Fibroblast of lung (primary cell): ENCODE results near the gene KIF26A. TPM values are rescaled to one million over a fixed set of nuclear protein-coding genes. Genes with fewer than 3 reads are reported as not detected.

Source experiments
- DNase-seq, 2 donors: peaks; one replicate each; pipeline versions ENCODE4 v3.0.0 to v3.0.0-alpha.2; 2010; ENCODE audit warnings: low read depth in 2 of 2
- H2AFZ ChIP-seq: 2 replicates; pipeline ENCODE4 v1.5.1; 2012; ENCODE audit warnings: low read length, control low read depth, inconsistent platforms
- H3K27ac ChIP-seq: 2 replicates; pipeline ENCODE4 v1.5.1; 2011; ENCODE audit warnings: low read length, control low read depth; ENCODE audit not compliant: insufficient read depth
- H3K27me3 ChIP-seq: 2 replicates; pipeline ENCODE4 v1.5.1; 2011; ENCODE audit warnings: mild to moderate bottlenecking, low read length; ENCODE audit not compliant: control insufficient read depth, insufficient read depth
- H3K36me3 ChIP-seq: 2 replicates; pipeline ENCODE4 v1.5.1; 2011; ENCODE audit warnings: low read length; ENCODE audit not compliant: control insufficient read depth, insufficient read depth
- H3K4me1 ChIP-seq: 2 replicates; pipeline ENCODE4 v1.5.1; 2011; ENCODE audit warnings: low read length; ENCODE audit not compliant: control insufficient read depth, insufficient read depth; ENCODE audit errors: extremely low read depth
- H3K4me2 ChIP-seq: 2 replicates; pipeline ENCODE4 v1.5.1; 2011; ENCODE audit warnings: low read length, control low read depth; ENCODE audit not compliant: insufficient read depth; ENCODE audit errors: extremely low read depth
- H3K4me3 ChIP-seq, 4 experiments: fragments of 200-600 bp in 1 of 4; sonication (generic) in 1 of 4; replicated peaks in 1 of 4; 2 replicates each; pipeline ENCODE4 v1.5.1; 2011 to 2016; ENCODE audit warnings: low read length in 4 of 4, low read depth in 3 of 4, mild to moderate bottlenecking in 3 of 4, control low read depth in 2 of 4, inconsistent platforms in 1 of 4, mixed read lengths in 1 of 4; ENCODE audit not compliant: insufficient read depth in 1 of 4; ENCODE audit errors: control extremely low read depth in 1 of 4
- H3K79me2 ChIP-seq: 2 replicates; pipeline ENCODE4 v1.5.1; 2012; ENCODE audit warnings: mild to moderate bottlenecking, low read length, inconsistent platforms; ENCODE audit not compliant: control insufficient read depth, insufficient read depth
- H3K9ac ChIP-seq: 2 replicates; pipeline ENCODE4 v1.5.1; 2011; ENCODE audit warnings: mild to moderate bottlenecking, low read length, control low read depth; ENCODE audit not compliant: insufficient read depth
- H3K9me3 ChIP-seq: 2 replicates; pipeline ENCODE4 v1.5.1; 2012; ENCODE audit warnings: low read depth, low read length; ENCODE audit not compliant: control insufficient read depth, insufficient read depth
- H4K20me1 ChIP-seq: 2 replicates; pipeline ENCODE4 v1.5.1; 2011; ENCODE audit warnings: low read length; ENCODE audit not compliant: control insufficient read depth, insufficient read depth; ENCODE audit errors: extremely low read depth
- EZH2 ChIP-seq: IDR thresholded peaks from 2 replicates; pipeline ENCODE4 v1.5.1; 2012; ENCODE audit warnings: low read length, control low read depth, mild to moderate bottlenecking; ENCODE audit errors: missing control alignments
- polyA plus RNA-seq, 2 donors: library from polyadenylated mRNA; depleted of rRNA in 1 of 2; stranded (reverse) in 1 of 2; unstranded in 1 of 2; fragments of >200 nt; gene quantifications; 2 replicates each; pipeline ENCODE4 v1.2.1, GENCODE V29; 2011 to 2012; ENCODE audit warnings: missing spikeins in 1 of 2
- total RNA-seq: library from RNA; depleted of rRNA; stranded (reverse); fragments of >200 nt; gene quantifications from 2 replicates; pipeline ENCODE4 v1.2.1, GENCODE V29; 2014
- TF ChIP-seq, protein P1 (sequence below), 2 donors: IDR thresholded peaks in 1 of 2; conservative IDR thresholded peaks in 1 of 2; 1 replicate in 1 of 2; 2 replicates in 1 of 2; pipeline ENCODE4 v1.5.1; 2011 to 2012; ENCODE audit warnings: low read length in 2 of 2, control low read depth in 1 of 2, inconsistent platforms in 1 of 2, low read depth in 1 of 2, mild to moderate bottlenecking in 1 of 2

KIF26A gene
- total and polyA plus RNA-seq, 2 donors (not counting 1 experiment from before 2014, with no cell fraction given) = 0.01 to 2.0 TPM

- Histone ChIP-seq H3K27ac (no peak overlapping the region), H3K9ac (no peak overlapping the region), H3K4me3 (no peak overlapping the region), H3K36me3 (no peaks in the 10 kb centered on the region), H4K20me1 (no peaks in the 10 kb centered on the region), H3K79me2 (no peaks in the 10 kb centered on the region), H3K27me3 (no peaks in the 10 kb centered on the region), H2AFZ (no peak overlapping the region), H3K4me1 (no peaks in the 10 kb centered on the region), H3K9me3 (no peaks in the 10 kb centered on the region), H3K4me2 (no peak overlapping the region)
- no peak for DNase-seq
- TF ChIP-seq EZH2 = no peak
- TF ChIP-seq, protein P1, sequence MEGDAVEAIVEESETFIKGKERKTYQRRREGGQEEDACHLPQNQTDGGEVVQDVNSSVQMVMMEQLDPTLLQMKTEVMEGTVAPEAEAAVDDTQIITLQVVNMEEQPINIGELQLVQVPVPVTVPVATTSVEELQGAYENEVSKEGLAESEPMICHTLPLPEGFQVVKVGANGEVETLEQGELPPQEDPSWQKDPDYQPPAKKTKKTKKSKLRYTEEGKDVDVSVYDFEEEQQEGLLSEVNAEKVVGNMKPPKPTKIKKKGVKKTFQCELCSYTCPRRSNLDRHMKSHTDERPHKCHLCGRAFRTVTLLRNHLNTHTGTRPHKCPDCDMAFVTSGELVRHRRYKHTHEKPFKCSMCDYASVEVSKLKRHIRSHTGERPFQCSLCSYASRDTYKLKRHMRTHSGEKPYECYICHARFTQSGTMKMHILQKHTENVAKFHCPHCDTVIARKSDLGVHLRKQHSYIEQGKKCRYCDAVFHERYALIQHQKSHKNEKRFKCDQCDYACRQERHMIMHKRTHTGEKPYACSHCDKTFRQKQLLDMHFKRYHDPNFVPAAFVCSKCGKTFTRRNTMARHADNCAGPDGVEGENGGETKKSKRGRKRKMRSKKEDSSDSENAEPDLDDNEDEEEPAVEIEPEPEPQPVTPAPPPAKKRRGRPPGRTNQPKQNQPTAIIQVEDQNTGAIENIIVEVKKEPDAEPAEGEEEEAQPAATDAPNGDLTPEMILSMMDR (conservative IDR thresholded peaks at IDR 0.05 in 1 of 2, IDR thresholded peaks at IDR 0.05 in 1 of 2; ENCODE audit: low read depth in 1 of 2, low read length in 2 of 2) = no peak
Observed at GRCh38 chr14:104103446-104104075, 34.8 kb upstream of the KIF26A start.

- no peak overlapping the region for H3K4me3 ChIP-seq
- H3K79me2 ChIP-seq = no peaks in the 10 kb centered on the region
- no peaks in the 10 kb centered on the region for H3K4me1 ChIP-seq
- no peak overlapping the region for H2AFZ ChIP-seq
- H3K27me3 ChIP-seq = no peaks in the 10 kb centered on the region
- H4K20me1 ChIP-seq = no peaks in the 10 kb centered on the region
- no peak overlapping the region for H3K4me2 ChIP-seq
- no peak overlapping the region for H3K9ac ChIP-seq
- H3K27ac ChIP-seq = no peak overlapping the region
- TF ChIP-seq EZH2 = no peak
- TF ChIP-seq, protein P1 (conservative IDR thresholded peaks at IDR 0.05 in 1 of 2, IDR thresholded peaks at IDR 0.05 in 1 of 2; ENCODE audit: low read depth in 1 of 2, low read length in 2 of 2) = no peak
- H3K9me3 ChIP-seq = no peaks in the 10 kb centered on the region
- no peak for DNase-seq
- no peaks in the 10 kb centered on the region for H3K36me3 ChIP-seq
Observed at GRCh38 chr14:104104076-104104901, 34.1 kb upstream of the KIF26A start.

DNA sequence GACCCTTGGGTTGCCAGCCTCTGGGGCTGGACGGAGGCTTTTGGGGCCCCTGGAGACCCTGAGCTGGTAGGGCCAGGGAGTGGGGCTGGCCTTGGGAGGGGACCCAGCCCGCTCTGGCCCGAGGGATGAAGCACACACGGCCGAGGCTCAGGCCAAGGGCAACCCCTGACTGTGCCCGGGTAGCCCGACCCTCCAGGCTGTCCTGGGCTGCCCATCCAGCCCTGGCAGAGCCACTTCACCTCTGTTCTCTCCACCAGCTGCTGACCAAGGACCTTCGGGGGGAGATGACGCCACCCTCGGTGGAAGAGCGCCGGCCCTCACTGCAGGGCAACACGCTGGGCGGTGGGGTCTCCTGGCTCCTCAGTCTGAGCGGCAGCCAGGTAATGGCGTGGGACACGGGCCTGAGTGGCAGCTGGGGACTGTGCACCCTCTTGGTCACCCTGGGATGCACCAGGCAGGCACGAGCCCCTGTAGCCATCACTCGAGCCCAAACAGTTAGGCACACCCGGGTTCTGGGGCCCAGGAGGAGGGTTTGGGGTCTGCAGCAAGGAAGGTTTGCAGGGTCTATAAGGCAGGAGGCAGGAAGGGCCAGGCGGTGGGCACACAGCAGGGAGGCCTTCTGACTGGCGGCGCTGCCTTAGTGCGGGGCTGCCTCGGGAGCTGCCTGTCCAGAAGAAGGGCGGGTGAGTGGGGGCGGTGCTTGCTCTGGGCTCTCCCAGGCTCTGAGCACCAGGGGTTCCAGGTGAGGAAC, 33.1 kb upstream of the KIF26A start:
- Histone ChIP-seq H3K9me3 (no peaks in the 10 kb centered on the region), H3K4me3 (no peak overlapping the region), H3K4me1 (no peaks in the 10 kb centered on the region), H3K9ac (no peak overlapping the region), H3K36me3 (no peaks in the 10 kb centered on the region), H3K27ac (no peak overlapping the region), H3K27me3 (no peaks in the 10 kb centered on the region), H3K4me2 (no peak overlapping the region), H3K79me2 (no peaks in the 10 kb centered on the region), H2AFZ (no peak overlapping the region), H4K20me1 (no peaks in the 10 kb centered on the region)
- DNase-seq = no peak
- TF ChIP-seq, protein P1 (conservative IDR thresholded peaks at IDR 0.05 in 1 of 2, IDR thresholded peaks at IDR 0.05 in 1 of 2; ENCODE audit: low read depth in 1 of 2, low read length in 2 of 2) = no peak
- TF ChIP-seq EZH2 = no peak
